ENCODE data around the gene BTG1.

Gene BTG1

GRCh38 chr12:92130999-92131398, 14.6 kb downstream of the BTG1 start:
- peak; percentile 67 for DNase-seq

GRCh38 chr12:92129609-92130008, 16.0 kb downstream of the BTG1 start:
- DNase-seq, result no peak

- DNase-seq, result no peak
These were observed 17.0 kb downstream of the BTG1 start for GRCh38 chr12:92128612-92129011.

DNA sequence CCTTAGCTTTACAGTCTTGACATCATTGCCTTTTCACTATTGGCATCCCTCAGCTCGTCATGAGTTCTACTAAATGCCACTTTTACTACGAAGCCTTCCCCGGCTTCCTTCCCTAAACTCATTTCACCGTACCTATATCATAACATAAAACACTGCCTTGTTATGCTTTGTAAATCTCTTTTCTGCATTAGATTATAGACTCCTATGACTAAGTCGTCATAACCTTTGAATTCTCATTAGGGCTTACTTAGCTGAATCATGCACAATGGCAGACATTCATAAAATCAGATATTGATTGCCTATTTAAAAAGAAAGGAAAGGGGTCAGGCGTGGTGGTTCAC, 21.0 kb downstream of the BTG1 start:
- no peak for DNase-seq

DNA sequence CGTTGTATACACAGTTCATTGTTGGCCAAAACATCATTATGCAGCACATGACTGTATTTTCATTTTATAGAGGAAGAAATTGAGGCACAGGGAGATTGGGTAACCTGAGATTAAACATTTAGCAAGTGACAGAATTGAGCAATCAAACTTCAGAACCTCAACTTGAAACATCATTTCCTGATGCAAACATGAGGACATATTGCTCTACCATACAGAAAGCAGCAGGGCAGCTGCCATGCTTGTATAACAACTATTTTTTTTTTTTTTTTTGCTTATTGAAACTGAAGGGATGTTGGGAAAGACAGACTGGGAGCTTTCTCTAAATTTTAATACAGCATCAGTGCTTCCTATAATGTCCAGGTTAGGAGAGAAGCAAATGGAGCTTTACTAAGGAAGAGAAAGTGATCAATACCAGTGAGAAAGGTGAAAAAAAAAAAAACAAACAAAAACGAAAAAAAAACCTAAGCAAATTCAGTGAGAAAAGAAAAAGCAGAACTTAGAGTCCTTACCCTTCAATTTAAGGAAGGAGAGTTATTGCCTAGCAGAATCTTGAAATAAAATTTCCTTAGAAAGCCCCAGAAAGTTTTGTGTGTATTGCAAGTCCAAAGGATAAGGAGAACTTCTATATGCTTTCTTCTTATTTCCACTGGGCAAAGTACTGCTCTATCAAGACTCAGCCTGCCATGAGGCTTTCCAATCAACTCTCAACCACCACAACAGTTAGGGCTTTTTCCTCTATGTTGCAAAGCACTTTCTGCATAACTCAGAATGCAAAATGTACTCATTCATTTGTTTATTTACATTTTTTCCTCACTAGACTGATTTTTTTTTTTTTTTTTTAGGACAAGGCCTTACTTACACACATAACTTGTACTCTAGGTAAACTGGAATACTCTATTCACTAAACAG, 21.6 kb downstream of the BTG1 start:
- DNase-seq, result no peak

DNA sequence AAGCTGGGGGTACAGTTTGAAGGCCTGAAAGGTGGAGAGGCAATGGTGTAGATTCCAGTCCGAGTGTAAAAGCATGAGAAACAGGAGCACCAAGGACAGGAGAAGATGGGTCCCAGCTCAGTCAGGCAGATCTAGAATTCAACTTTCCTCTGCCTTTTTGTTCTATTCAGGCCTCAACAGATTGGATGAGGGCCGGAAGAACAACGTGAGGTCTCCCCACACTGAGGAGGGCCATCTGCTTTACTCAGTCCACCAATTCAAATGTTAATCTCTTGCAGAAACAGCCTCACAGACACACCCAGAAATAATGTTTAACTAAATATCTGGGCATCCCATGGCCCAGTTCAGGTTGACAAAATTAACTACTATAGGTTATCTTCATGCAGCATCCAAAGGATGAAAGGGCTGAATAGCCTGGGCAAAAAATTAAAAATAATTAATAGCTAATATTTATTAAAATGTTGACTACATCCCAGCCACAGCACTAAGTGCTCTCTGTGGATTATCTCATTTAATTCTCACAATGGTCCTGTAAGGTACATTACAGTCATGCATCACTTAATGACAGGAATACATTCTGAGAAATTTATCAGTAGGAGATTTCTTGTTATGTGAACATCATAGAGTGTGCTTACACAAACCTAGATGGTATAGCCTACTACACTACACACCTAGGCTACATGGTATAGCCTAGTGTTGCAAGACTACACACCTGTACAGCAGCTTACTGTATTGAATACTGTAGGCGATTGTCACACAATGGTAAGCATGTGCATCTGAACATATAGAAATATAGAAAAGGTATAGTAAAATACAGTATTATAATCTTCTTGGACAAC, 22.5 kb downstream of the BTG1 start:
- DNase-seq, result no peak

DNA sequence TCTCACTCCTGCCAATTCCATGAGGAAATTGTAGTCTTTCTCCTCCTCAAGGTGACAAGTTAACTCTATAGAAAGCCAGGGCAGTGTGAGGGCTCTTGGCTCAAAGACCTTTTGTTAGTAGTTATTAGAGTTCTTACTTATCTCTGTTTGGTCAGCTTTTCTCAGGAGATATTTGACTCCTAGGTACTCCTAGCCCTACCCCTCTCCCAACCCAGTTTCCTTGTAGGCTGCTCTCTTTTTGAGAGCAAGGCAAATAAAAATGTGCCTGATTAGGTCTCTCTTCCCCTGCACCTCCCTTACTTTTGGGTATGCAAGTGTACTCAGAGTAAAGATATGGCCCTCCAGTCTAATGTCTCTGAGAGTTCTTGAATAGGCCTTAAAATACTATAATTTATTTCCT, 23.8 kb downstream of the BTG1 start:
- no peak for DNase-seq

- no peak for DNase-seq
These were observed 26.7 kb downstream of the BTG1 start for GRCh38 chr12:92118826-92119536.

DNA sequence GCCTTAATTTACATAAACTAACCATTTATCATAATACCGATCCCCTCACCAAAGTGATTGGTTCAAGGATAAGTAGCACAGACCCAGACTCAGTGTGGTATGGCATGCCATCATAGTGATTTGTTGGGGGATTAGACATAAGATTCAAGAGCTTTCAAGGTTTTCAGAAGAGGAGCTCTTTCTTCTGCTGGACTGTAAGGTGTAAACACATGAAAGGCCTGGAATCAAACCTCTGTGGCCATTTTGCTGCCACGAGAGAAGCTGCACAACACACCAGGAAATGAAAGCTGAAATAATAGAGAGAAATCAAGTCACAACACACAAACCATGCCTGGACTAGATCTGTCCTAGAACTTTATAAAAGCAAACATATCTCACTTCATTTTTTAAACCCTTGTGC, 30.8 kb downstream of the BTG1 start:
- DNase-seq, result no peak

DNA sequence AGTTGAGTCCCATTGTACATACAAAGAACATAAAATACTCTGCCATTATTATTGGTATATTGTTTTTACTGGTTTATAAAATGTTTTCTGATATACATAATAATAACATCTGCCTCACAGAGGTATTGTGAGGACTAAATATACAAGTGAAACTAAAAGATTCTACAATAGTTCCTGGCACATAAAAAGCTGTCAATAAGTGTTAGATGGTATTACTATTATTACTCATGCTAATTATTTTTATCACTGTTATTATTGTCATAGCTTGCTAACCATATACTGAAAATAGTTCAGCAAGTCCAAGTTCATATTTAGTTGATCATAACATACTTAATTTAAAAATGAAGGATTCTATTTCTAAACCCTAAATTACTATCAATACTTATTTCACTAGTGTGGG, 34.4 kb downstream of the BTG1 start:
- DNase-seq, result no peak

GRCh38 chr12:92110083-92110640, 35.5 kb downstream of the BTG1 start:
- no peak for DNase-seq

DNA sequence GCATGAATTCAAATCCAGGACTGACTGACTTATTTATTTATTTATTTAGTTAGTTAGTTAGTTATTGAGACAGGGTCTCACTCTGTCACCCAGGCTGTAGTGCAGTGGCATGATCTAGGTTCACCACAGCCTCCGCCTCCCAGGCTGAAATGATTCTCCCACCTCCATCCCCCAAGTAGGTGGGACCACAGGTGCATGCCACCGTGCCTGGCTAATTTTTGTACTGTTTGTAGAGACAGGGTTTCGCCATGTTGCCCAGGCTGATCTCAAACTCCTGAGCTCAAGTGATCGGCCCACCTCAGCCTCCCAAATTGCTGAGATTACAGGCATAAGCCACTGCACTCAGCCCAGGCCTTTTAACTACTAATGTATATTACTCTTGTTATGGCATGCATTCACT, 36.0 kb downstream of the BTG1 start:
- no peak for DNase-seq

GRCh38 chr12:92108651-92109050, 37.0 kb downstream of the BTG1 start:
- DNase-seq, result no peak

DNA sequence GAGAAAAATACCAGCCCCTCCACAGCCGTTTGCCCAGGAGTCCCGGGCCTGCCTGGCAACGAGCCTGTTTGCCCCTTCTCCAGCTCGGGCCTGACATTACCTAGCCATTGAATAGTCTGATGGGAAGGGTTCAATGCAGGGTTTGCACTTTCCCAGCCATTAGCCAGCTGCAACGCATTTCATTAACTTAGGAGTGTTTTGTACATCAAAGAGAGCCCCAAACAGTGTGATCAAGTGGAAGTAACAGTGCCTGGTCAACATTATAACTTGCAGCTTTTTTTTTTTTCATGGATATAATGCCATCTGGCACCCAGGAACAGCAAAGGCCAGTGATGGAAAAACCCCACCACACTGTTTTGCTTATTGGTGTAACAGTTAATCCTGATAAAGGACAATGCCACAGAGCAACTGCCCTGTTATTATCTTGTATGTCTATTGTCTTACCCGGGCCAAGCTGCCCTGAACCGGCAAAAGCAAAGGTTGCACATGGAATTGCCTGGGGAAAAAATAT, 38.0 kb downstream of the BTG1 start:
- DNase-seq, result no peak

DNA sequence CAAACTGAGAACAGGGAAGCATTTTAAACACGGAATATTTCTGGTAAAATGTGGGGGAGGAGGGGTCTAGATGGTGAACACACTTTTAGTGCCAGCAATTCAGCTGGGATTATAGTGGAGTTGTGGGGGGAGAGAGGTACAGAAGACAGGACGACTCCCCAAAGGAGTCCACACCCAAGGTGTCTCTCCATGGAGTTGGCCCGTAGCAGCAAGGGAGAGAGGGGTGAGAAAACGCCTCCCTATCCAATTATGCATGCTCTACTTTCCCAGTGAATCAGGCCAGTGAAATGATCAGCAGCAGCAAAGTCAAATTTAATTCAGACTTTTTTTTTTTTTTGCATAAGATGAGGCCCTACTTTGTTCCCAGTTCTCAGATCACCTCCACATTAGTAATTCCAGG, 38.6 kb downstream of the BTG1 start:
- DNase-seq, result no peak

DNA sequence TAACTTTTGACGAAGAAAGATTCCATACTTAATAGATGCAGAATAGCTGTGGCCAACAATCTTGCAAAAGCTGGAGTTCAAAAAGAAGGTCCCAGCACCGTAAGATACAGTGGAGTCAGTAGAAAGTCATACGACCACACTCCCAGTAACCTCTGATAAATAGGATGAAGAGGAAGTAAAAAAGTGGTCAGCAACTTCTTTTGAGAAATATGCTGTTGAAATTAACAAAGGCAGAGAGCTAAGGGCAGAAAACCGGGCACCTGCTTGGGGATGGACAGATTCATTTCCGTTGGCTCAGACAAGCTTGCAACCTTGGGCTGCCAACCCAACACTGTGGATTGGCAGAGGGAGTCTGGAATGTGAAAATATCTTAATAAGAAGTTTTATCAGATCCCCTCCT, 40.0 kb downstream of the BTG1 start:
- no peak for DNase-seq

- DNase-seq, result no peak
These were observed 40.5 kb downstream of the BTG1 start for GRCh38 chr12:92105110-92105509.

GRCh38 chr12:92102606-92103005, 43.0 kb downstream of the BTG1 start:
- no peak for DNase-seq

DNA sequence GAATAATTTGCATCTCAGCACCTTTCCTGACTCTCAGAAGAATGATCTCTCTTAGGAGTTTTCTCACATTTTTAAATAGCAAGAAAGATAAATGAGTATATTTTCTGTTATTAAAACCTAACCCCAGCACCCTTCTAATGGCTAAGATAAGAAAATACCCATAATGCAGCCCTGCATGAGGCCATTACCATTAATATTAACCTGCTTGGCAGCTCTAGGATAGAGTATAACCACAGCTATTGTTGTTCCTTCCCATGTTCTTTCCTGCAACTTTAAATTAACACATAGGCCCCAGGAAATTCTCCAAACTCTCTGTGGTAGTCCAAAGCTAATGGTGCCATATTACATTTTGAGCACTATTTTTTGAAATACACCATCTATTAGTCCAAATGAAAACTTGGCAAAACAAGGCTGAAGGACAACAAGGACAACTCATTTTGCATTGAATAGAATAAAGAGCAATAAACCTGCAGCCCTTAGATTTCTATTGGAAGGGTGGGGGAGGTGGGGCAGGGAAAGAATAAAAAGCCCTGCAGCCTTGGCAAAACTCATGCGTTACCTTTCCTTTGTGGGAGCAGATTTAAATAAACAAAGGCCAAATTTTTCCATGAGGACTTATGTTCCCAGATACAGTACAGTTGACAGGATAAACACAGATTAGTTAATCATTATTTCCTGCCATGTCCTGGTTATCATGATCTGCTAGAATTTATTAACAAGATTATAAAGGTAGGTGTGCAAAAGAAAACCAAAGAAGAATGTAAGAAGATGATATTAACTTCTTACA, 46.9 kb downstream of the BTG1 start:
- DNase-seq, result no peak

DNA sequence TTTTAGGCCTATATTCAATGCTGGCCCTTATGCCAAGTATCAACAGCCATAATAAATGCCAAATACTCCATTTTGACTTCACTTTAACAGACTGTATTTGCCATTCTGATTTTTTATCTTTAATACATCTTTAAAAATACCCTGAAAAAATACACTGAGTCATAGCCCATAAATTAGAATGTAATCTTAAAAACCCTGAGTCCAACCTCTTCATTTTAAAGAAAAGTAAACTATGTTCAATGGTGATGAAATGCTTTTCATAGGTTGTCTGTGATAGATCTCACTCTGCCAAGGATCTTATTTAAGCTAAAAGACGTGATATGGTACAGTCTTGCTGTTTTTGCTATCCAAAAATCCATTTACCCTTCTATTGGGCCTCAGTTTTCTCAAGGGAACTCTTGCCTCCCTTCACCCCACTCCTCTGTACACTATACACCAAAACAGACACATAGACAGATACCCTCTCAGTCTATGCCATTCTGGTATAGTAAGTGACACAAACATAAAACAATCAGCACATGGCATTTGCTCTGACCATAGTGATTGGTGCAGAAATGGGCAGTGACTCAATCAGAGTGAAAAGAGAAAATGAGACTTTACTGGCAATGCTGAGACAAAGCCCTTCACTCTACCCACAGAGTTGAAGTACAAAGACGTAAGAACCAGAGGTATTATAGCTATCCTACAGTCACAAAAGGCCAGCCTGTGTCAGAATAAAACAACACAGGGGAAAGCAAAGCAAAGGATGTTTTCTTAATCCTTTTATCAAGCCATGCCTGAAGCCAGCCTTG, 49.1 kb downstream of the BTG1 start:
- peak; percentile 28 for DNase-seq

DNA sequence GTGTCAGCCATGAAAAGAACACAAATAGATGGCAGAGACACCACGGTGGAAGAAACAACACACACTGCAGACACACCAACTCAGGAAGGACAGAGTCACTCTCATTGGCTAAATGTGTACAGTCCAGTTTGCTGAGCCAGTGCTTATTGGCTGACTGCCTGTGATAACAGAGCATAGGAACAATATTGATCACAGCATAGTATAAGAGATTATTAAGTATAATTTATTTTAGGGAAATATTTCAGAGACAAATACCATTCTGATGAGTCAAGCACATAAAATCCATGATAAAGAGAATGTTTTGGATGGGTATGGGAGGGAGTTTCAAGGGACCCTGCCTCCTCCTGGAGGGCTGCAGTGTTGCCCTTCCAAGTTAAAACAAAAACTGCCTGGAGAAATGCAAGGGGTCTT, 50.9 kb downstream of the BTG1 start:
- no peak for DNase-seq

All from CD4-positive, alpha-beta T cell treated with Interleukin-4 for 4 hours (primary cell).